ENCODE results near the gene ANGPTL5. TPM values are rescaled to one million over a fixed set of nuclear protein-coding genes. Genes with fewer than 3 reads are reported as not detected.
"Not testable (repeated sequence)": the region's sequence is repeated elsewhere in the genome, so short reads cannot be mapped to it uniquely, and the experiment has no call there.

ANGPTL5 gene
- 0.09 TPM for total RNA-seq

GRCh38 chr11:101916422-101916821, at the start of gene ANGPTL5:
ANGPTL5 (minus strand) TSS chr11:101916522; CDS start chr11:101907909, 8,613 bp downstream.
- no peak for DNase-seq (ENCODE audit: low spot score)

GRCh38 chr11:101964200-101964599, 47.9 kb upstream of the ANGPTL5 start:
- not testable (repeated sequence) for DNase-seq (ENCODE audit: low spot score)

- no peak for DNase-seq (ENCODE audit: low spot score)
These were observed 43.9 kb upstream of the ANGPTL5 start for GRCh38 chr11:101960231-101960630.

- DNase-seq (ENCODE audit: low spot score), result no peak
These were observed 39.4 kb upstream of the ANGPTL5 start for GRCh38 chr11:101955701-101956100.

- DNase-seq (ENCODE audit: low spot score), result no peak
These were observed 39.0 kb upstream of the ANGPTL5 start for GRCh38 chr11:101955278-101955677.

- no peak for DNase-seq (ENCODE audit: low spot score)
These were observed 33.4 kb upstream of the ANGPTL5 start for GRCh38 chr11:101949680-101950220.

GRCh38 chr11:101945448-101945847, 29.1 kb upstream of the ANGPTL5 start:
- no peak for DNase-seq (ENCODE audit: low spot score)

- no peak for DNase-seq (ENCODE audit: low spot score)
These were observed 28.6 kb upstream of the ANGPTL5 start for GRCh38 chr11:101944923-101945322.

- DNase-seq (ENCODE audit: low spot score), result no peak
These were observed 24.7 kb upstream of the ANGPTL5 start for GRCh38 chr11:101940901-101941520.

GRCh38 chr11:101931692-101932091, 15.4 kb upstream of the ANGPTL5 start:
- DNase-seq (ENCODE audit: low spot score), result no peak

GRCh38 chr11:101929294-101929915, 13.1 kb upstream of the ANGPTL5 start:
- DNase-seq (ENCODE audit: low spot score), result no peak

GRCh38 chr11:101923554-101923953, 7.2 kb upstream of the ANGPTL5 start:
- DNase-seq (ENCODE audit: low spot score), result no peak

- no peak for DNase-seq (ENCODE audit: low spot score)
These were observed 4.7 kb upstream of the ANGPTL5 start for GRCh38 chr11:101920992-101921391.

- DNase-seq (ENCODE audit: low spot score), result no peak
These were observed 904 bp upstream of the ANGPTL5 start for GRCh38 chr11:101917226-101917625.

GRCh38 chr11:101915791-101916291, 481 bp downstream of the ANGPTL5 start:
- DNase-seq (ENCODE audit: low spot score), result no peak

GRCh38 chr11:101914738-101915426, 1.4 kb downstream of the ANGPTL5 start, which contains the start of gene CEP126:
CEP126 (plus strand) TSS chr11:101915010; CDS start chr11:101915285, 275 bp downstream.
- DNase-seq (ENCODE audit: low spot score), result peak; percentile 94

GRCh38 chr11:101914341-101914737, 2.0 kb downstream of the ANGPTL5 start:
- DNase-seq (ENCODE audit: low spot score), result peak; percentile 16

- no peak for DNase-seq (ENCODE audit: low spot score)
These were observed 2.7 kb downstream of the ANGPTL5 start for GRCh38 chr11:101913656-101914055.

- DNase-seq (ENCODE audit: low spot score), result no peak
These were observed 3.5 kb downstream of the ANGPTL5 start for GRCh38 chr11:101912823-101913284.

- DNase-seq (ENCODE audit: low spot score), result no peak
These were observed 7.2 kb downstream of the ANGPTL5 start for GRCh38 chr11:101909087-101909486.

- no peak for DNase-seq (ENCODE audit: low spot score)
These were observed 8.5 kb downstream of the ANGPTL5 start for GRCh38 chr11:101907815-101908214.

- DNase-seq (ENCODE audit: low spot score), result no peak
These were observed 21.8 kb downstream of the ANGPTL5 start for GRCh38 chr11:101894505-101894904.
